GM23338 (cell line): ENCODE measurements around the gene NPB. TPM values are rescaled to one million over a fixed set of nuclear protein-coding genes. Genes with fewer than 3 reads are reported as not detected.

ENCODE experiments used
- ATAC-seq: fragments of 200-7000 bp; cut with Tn5 transposase; 3 replicates; pipeline ENCODE4 v1.9.1; 2020
- DNase-seq: peaks from one replicate; pipeline ENCODE4 v3.0.0-alpha.2; 2015; ENCODE audit warnings: low spot score
- H2AFZ ChIP-seq: fragments of 200-600 bp; sonication (generic); 2 replicates; pipeline ENCODE4 v1.8.0; 2016; ENCODE audit warnings: antibody characterized with exemption, mild to moderate bottlenecking, moderate library complexity
- H3F3A ChIP-seq: fragments of 200-600 bp; sonication (generic); replicated peaks from 2 replicates; pipeline ENCODE4 v1.8.0; 2017; ENCODE audit warnings: antibody characterized with exemption, mixed run types, low read depth
- H3K27ac ChIP-seq: fragments of 200-600 bp; sonication (generic); 2 replicates; pipeline ENCODE4 v1.6.1; 2016; ENCODE audit warnings: low read depth
- H3K27me3 ChIP-seq: fragments of 200-600 bp; sonication (generic); 2 replicates; pipeline ENCODE4 v1.8.0; 2016; ENCODE audit warnings: mild to moderate bottlenecking, mixed run types, moderate library complexity; ENCODE audit not compliant: insufficient read depth
- H3K36me3 ChIP-seq: fragments of 200-600 bp; sonication (generic); 2 replicates; pipeline ENCODE4 v1.8.0; 2016; ENCODE audit warnings: mild to moderate bottlenecking; ENCODE audit not compliant: insufficient read depth
- H3K4me1 ChIP-seq: fragments of 200-600 bp; sonication (generic); 2 replicates; pipeline ENCODE4 v1.8.0; 2016; ENCODE audit warnings: mild to moderate bottlenecking, moderate library complexity; ENCODE audit not compliant: insufficient read depth
- H3K4me2 ChIP-seq: fragments of 200-600 bp; sonication (generic); 2 replicates; pipeline ENCODE4 v1.7.1; 2017; ENCODE audit warnings: mixed run types
- H3K4me3 ChIP-seq: fragments of 200-600 bp; sonication (generic); 2 replicates; pipeline ENCODE4 v1.6.1; 2016; ENCODE audit warnings: mixed run types
- H3K79me2 ChIP-seq: fragments of 200-600 bp; sonication (generic); replicated peaks from 2 replicates; pipeline ENCODE4 v1.8.0; 2017; ENCODE audit warnings: mild to moderate bottlenecking; ENCODE audit not compliant: insufficient read depth
- H3K9me2 ChIP-seq: fragments of 200-600 bp; sonication (generic); 2 replicates; pipeline ENCODE4 v1.8.0; 2017; ENCODE audit not compliant: insufficient read depth
- H4K20me1 ChIP-seq: fragments of 200-600 bp; sonication (generic); replicated peaks from 2 replicates; pipeline ENCODE4 v1.8.0; 2017; ENCODE audit warnings: mild to moderate bottlenecking; ENCODE audit not compliant: insufficient read depth
- H3K27ac Mint-ChIP-seq: 2 replicates; pipeline ENCODE4 v1.8.0; 2020; ENCODE audit warnings: inconsistent platforms, mild to moderate bottlenecking, moderate library complexity, mixed read lengths
- H3K27me3 Mint-ChIP-seq: 3 replicates; pipeline ENCODE4 v1.8.0; 2022; ENCODE audit warnings: low read depth, mild to moderate bottlenecking, moderate library complexity, mixed read lengths, inconsistent platforms; ENCODE audit not compliant: insufficient read depth, poor library complexity
- H3K36me3 Mint-ChIP-seq: 3 replicates; pipeline ENCODE4 v1.8.0; 2021; ENCODE audit warnings: low read depth, mild to moderate bottlenecking, inconsistent platforms, moderate library complexity, mixed read lengths
- H3K4me1 Mint-ChIP-seq: 3 replicates; pipeline ENCODE4 v1.8.0; 2020; ENCODE audit warnings: mild to moderate bottlenecking, inconsistent platforms, mixed read lengths
- H3K4me3 Mint-ChIP-seq: 3 replicates; pipeline ENCODE4 v1.8.0; 2021; ENCODE audit warnings: moderate library complexity, mild to moderate bottlenecking, inconsistent platforms, mixed read lengths
- H3K9me3 Mint-ChIP-seq: 3 replicates; pipeline ENCODE4 v1.8.0; 2020; ENCODE audit warnings: moderate library complexity, mild to moderate bottlenecking, inconsistent platforms, mixed read lengths
- CREB1 ChIP-seq: fragments of 250-450 bp; sonication (Bioruptor Pico); IDR thresholded peaks from 2 replicates; pipeline ENCODE4 v1.5.0; 2020; ENCODE audit warnings: low read depth, mild to moderate bottlenecking, moderate library complexity
- CTCF ChIP-seq, 2 experiments: fragments of 200-600 bp in 1 of 2; sonication (generic) in 1 of 2; conservative IDR thresholded peaks; 2 replicates each; pipeline versions ENCODE4 v1.5.1 to v1.6.1; 2016 to 2017; ENCODE audit warnings: antibody characterized with exemption in 2 of 2, low read depth in 2 of 2, mild to moderate bottlenecking in 2 of 2, moderate library complexity in 1 of 2
- EZH2 ChIP-seq: fragments of 200-600 bp; sonication (generic); IDR thresholded peaks from one replicate; pipeline ENCODE4 v1.8.0; 2017; ENCODE audit warnings: antibody characterized with exemption, mild to moderate bottlenecking, low read depth; ENCODE audit not compliant: unreplicated experiment
- EZH2phosphoT487 ChIP-seq: fragments of 200-600 bp; sonication (generic); IDR thresholded peaks from one replicate; pipeline ENCODE4 v1.8.1; 2018; ENCODE audit warnings: antibody characterized with exemption; ENCODE audit not compliant: unreplicated experiment
- JUNB ChIP-seq: IDR thresholded peaks from one replicate; pipeline ENCODE4 v1.6.1; 2016; ENCODE audit warnings: antibody characterized with exemption; ENCODE audit not compliant: unreplicated experiment
- NANOG ChIP-seq: IDR thresholded peaks from 2 replicates; pipeline ENCODE4 v1.6.1; 2016; ENCODE audit warnings: antibody characterized with exemption, borderline replicate concordance
- POLR2AphosphoS5 ChIP-seq: IDR thresholded peaks from 2 replicates; pipeline ENCODE4 v1.6.1; 2016; ENCODE audit warnings: antibody characterized with exemption, low read depth
- REST ChIP-seq: IDR thresholded peaks from one replicate; pipeline ENCODE4 v1.6.1; 2018; ENCODE audit warnings: antibody characterized with exemption; ENCODE audit not compliant: unreplicated experiment
- STAT1 ChIP-seq: IDR thresholded peaks from one replicate; pipeline ENCODE4 v1.6.1; 2016; ENCODE audit warnings: antibody characterized with exemption; ENCODE audit not compliant: unreplicated experiment
- ZNF114 ChIP-seq: fragments of 250-450 bp; sonication (Bioruptor Pico); IDR thresholded peaks from 2 replicates; pipeline ENCODE4 v1.5.0; 2020; ENCODE audit warnings: mild to moderate bottlenecking, moderate library complexity
- ZNF331 ChIP-seq: fragments of 250-450 bp; sonication (Bioruptor Pico); IDR thresholded peaks from 2 replicates; pipeline ENCODE4 v1.5.0; 2020; ENCODE audit warnings: low read depth, mild to moderate bottlenecking, moderate library complexity
- polyA plus RNA-seq: library from polyadenylated mRNA; unstranded; fragments of >200 nt; fragmentation: Nextera tagmentation; extraction: Ambion mirVana; gene quantifications from 2 replicates; pipeline ENCODE4 v1.2.1, GENCODE V29; 2016
- total RNA-seq: library from RNA; depleted of rRNA; stranded (reverse); fragments of >200 nt; shearing (Covaris generic); gene quantifications from 2 replicates; pipeline ENCODE4 v1.2.3, GENCODE V29; 2014
- TF ChIP-seq, protein P1 (sequence below): fragments of 250-450 bp; sonication (Bioruptor Pico); IDR thresholded peaks from 2 replicates; pipeline ENCODE4 v1.5.0; 2020; ENCODE audit warnings: mild to moderate bottlenecking, moderate library complexity
- TF ChIP-seq, protein P2 (sequence below): IDR thresholded peaks from 2 replicates; pipeline ENCODE4 v1.6.1; 2016; ENCODE audit warnings: antibody characterized with exemption

Gene NPB
- total and polyA plus RNA-seq, 2 experiments from 2014 or later: 3.6 to 3.8 TPM

GRCh38 chr17:81885454-81885853 is 16.6 kb upstream of the NPB start:
- Histone ChIP-seq H2AFZ (no peak overlapping the region), H4K20me1 (peaks cover 18% of the 10 kb centered on the region), H3K4me2 (no peak overlapping the region), H3K36me3 (peaks cover 32% of the 10 kb centered on the region), H3K4me1 (peaks cover 8% of the 10 kb centered on the region; the same call in 1 of the 2 replicates), H3K27me3 (no peaks in the 10 kb centered on the region), H3F3A (peaks cover 19% of the 10 kb centered on the region), H3K4me3 (no peak overlapping the region), H3K27ac (no peak overlapping the region), H3K79me2 (peaks cover 34% of the 10 kb centered on the region), H3K9me2 (no peaks in the 10 kb centered on the region)
- peaks cover 4% of the 10 kb centered on the region; the same call in 1 of the 3 replicates for H3K4me1 Mint-ChIP-seq
- H3K27me3 Mint-ChIP-seq: peaks cover 23% of the 10 kb centered on the region
- peaks cover 88% of the 10 kb centered on the region for H3K36me3 Mint-ChIP-seq
- no peaks in the 10 kb centered on the region for H3K9me3 Mint-ChIP-seq
- ATAC-seq (no peak), DNase-seq (no peak)
- H3K27ac Mint-ChIP-seq: no peak overlapping the region
- no peak overlapping the region for H3K4me3 Mint-ChIP-seq
- TF ChIP-seq EZH2phosphoT487 (no peak), EZH2 (no peak), ZNF331 (CRISPR knock-in tag) (no peak), CREB1 (CRISPR knock-in tag) (no peak), POLR2AphosphoS5 (no peak), REST (no peak), STAT1 (no peak), ZNF114 (CRISPR knock-in tag) (no peak), JUNB (no peak), CTCF (conservative IDR thresholded peaks at IDR 0.05; ENCODE audit: low read depth in 2 of 2) (no peak), NANOG (no peak)
- TF ChIP-seq, protein P1, sequence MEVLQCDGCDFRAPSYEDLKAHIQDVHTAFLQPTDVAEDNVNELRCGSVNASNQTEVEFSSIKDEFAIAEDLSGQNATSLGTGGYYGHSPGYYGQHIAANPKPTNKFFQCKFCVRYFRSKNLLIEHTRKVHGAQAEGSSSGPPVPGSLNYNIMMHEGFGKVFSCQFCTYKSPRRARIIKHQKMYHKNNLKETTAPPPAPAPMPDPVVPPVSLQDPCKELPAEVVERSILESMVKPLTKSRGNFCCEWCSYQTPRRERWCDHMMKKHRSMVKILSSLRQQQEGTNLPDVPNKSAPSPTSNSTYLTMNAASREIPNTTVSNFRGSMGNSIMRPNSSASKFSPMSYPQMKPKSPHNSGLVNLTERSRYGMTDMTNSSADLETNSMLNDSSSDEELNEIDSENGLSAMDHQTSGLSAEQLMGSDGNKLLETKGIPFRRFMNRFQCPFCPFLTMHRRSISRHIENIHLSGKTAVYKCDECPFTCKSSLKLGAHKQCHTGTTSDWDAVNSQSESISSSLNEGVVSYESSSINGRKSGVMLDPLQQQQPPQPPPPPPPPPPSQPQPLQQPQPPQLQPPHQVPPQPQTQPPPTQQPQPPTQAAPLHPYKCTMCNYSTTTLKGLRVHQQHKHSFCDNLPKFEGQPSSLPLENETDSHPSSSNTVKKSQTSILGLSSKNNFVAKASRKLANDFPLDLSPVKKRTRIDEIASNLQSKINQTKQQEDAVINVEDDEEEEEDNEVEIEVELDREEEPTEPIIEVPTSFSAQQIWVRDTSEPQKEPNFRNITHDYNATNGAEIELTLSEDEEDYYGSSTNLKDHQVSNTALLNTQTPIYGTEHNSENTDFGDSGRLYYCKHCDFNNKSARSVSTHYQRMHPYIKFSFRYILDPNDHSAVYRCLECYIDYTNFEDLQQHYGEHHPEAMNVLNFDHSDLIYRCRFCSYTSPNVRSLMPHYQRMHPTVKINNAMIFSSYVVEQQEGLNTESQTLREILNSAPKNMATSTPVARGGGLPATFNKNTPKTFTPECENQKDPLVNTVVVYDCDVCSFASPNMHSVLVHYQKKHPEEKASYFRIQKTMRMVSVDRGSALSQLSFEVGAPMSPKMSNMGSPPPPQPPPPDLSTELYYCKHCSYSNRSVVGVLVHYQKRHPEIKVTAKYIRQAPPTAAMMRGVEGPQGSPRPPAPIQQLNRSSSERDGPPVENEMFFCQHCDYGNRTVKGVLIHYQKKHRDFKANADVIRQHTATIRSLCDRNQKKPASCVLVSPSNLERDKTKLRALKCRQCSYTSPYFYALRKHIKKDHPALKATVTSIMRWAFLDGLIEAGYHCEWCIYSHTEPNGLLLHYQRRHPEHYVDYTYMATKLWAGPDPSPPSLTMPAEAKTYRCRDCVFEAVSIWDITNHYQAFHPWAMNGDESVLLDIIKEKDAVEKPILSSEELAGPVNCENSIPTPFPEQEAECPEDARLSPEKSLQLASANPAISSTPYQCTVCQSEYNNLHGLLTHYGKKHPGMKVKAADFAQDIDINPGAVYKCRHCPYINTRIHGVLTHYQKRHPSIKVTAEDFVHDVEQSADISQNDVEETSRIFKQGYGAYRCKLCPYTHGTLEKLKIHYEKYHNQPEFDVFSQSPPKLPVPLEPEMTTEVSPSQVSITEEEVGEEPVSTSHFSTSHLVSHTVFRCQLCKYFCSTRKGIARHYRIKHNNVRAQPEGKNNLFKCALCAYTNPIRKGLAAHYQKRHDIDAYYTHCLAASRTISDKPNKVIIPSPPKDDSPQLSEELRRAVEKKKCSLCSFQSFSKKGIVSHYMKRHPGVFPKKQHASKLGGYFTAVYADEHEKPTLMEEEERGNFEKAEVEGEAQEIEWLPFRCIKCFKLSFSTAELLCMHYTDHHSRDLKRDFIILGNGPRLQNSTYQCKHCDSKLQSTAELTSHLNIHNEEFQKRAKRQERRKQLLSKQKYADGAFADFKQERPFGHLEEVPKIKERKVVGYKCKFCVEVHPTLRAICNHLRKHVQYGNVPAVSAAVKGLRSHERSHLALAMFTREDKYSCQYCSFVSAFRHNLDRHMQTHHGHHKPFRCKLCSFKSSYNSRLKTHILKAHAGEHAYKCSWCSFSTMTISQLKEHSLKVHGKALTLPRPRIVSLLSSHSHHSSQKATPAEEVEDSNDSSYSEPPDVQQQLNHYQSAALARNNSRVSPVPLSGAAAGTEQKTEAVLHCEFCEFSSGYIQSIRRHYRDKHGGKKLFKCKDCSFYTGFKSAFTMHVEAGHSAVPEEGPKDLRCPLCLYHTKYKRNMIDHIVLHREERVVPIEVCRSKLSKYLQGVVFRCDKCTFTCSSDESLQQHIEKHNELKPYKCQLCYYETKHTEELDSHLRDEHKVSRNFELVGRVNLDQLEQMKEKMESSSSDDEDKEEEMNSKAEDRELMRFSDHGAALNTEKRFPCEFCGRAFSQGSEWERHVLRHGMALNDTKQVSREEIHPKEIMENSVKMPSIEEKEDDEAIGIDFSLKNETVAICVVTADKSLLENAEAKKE: no peak
- TF ChIP-seq, protein P2, sequence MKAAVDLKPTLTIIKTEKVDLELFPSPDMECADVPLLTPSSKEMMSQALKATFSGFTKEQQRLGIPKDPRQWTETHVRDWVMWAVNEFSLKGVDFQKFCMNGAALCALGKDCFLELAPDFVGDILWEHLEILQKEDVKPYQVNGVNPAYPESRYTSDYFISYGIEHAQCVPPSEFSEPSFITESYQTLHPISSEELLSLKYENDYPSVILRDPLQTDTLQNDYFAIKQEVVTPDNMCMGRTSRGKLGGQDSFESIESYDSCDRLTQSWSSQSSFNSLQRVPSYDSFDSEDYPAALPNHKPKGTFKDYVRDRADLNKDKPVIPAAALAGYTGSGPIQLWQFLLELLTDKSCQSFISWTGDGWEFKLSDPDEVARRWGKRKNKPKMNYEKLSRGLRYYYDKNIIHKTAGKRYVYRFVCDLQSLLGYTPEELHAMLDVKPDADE: no peak
